Stimulated activated naive CD4-positive, alpha-beta T cell (primary cell): ENCODE results near the gene SLC5A3.

Experiments used
- DNase-seq, 6 experiments: peaks; one replicate each; lab custom pipeline; 2025; lab: John Stamatoyannopoulos, UW

Gene SLC5A3

GRCh38 chr21:34100337-34100736 lies 27.0 kb downstream of the SLC5A3 start:
- no peak for DNase-seq

- no peak for DNase-seq
Observed at GRCh38 chr21:34100790-34101189, 27.4 kb downstream of the SLC5A3 start.

GRCh38 chr21:34105947-34106541 lies 32.7 kb downstream of the SLC5A3 start:
- no peak for DNase-seq

GRCh38 chr21:34107606-34108005 lies 34.2 kb downstream of the SLC5A3 start:
- no peak for DNase-seq

- no peak for DNase-seq
Observed at GRCh38 chr21:34109075-34109474, 35.7 kb downstream of the SLC5A3 start.

GRCh38 chr21:34110594-34111202 lies 37.3 kb downstream of the SLC5A3 start:
- DNase-seq: no peak

GRCh38 chr21:34112316-34113033 lies 39.1 kb downstream of the SLC5A3 start:
- DNase-seq: no peak

GRCh38 chr21:34113842-34114241 lies 40.5 kb downstream of the SLC5A3 start:
- DNase-seq: no peak

- DNase-seq: no peak
Observed at GRCh38 chr21:34115160-34115559, 41.8 kb downstream of the SLC5A3 start.

- no peak for DNase-seq
Observed at GRCh38 chr21:34116569-34116968, 43.2 kb downstream of the SLC5A3 start.

GRCh38 chr21:34120867-34121266 lies 47.5 kb downstream of the SLC5A3 start:
- DNase-seq: no peak

- DNase-seq: no peak
Observed at GRCh38 chr21:34122047-34122446, 48.7 kb downstream of the SLC5A3 start.
